Activated gamma-delta T cell treated with Interleukin-2 at 50 U/mL for 16 hours (primary cell): ENCODE results near the gene HUNK.
A peak's percentile ranks its signal among the peaks of the same experiment; 100 is the strongest.
"Not testable (repeated sequence)": the region's sequence is repeated elsewhere in the genome, so short reads cannot be mapped to it uniquely, and the experiment has no call there.

Experiments
- DNase-seq: peaks from one replicate; pipeline ENCODE4 v3.0.0-alpha.2; 2020

The HUNK gene

GRCh38 chr21:31872452-31873274 lies at the start of gene HUNK:
TSS of gene HUNK (plus strand) at chr21:31873020. CDS start at chr21:31873675, 655 bp downstream.
- DNase-seq, result no peak

GRCh38 chr21:31829736-31830472 lies 42.9 kb upstream of the HUNK start:
- DNase-seq, result no peak

- no peak for DNase-seq
These were observed 42.1 kb upstream of the HUNK start for GRCh38 chr21:31830701-31831100.

- no peak for DNase-seq
These were observed 35.8 kb upstream of the HUNK start for GRCh38 chr21:31837041-31837440.

GRCh38 chr21:31837618-31838390 lies 35.0 kb upstream of the HUNK start:
- no peak for DNase-seq

- DNase-seq, result no peak
These were observed 34.0 kb upstream of the HUNK start for GRCh38 chr21:31838586-31839355.

- no peak for DNase-seq
These were observed 28.6 kb upstream of the HUNK start for GRCh38 chr21:31844206-31844605.

GRCh38 chr21:31845151-31845729 lies 27.6 kb upstream of the HUNK start:
- no peak for DNase-seq

- DNase-seq, result no peak
These were observed 26.1 kb upstream of the HUNK start for GRCh38 chr21:31846690-31847089.

GRCh38 chr21:31847761-31848160 lies 25.1 kb upstream of the HUNK start:
- no peak for DNase-seq

- no peak for DNase-seq
These were observed 24.4 kb upstream of the HUNK start for GRCh38 chr21:31848326-31848985.

- DNase-seq, result no peak
These were observed 21.9 kb upstream of the HUNK start for GRCh38 chr21:31850886-31851285.

GRCh38 chr21:31855180-31855579 lies 17.6 kb upstream of the HUNK start:
- no peak for DNase-seq

- DNase-seq, result no peak
These were observed 15.7 kb upstream of the HUNK start for GRCh38 chr21:31857096-31857495.

GRCh38 chr21:31857631-31858030 lies 15.2 kb upstream of the HUNK start:
- not testable (repeated sequence) for DNase-seq

- no peak for DNase-seq
These were observed 12.0 kb upstream of the HUNK start for GRCh38 chr21:31860851-31861250.

- no peak for DNase-seq
These were observed 10.7 kb upstream of the HUNK start for GRCh38 chr21:31862078-31862477.

GRCh38 chr21:31865429-31865970 lies 7.3 kb upstream of the HUNK start:
- no peak for DNase-seq

- peak; percentile 54 for DNase-seq
These were observed 6.7 kb upstream of the HUNK start for GRCh38 chr21:31866077-31866511.

- DNase-seq, result no peak
These were observed 3.1 kb upstream of the HUNK start for GRCh38 chr21:31869750-31870149.

GRCh38 chr21:31870472-31871193 lies 2.2 kb upstream of the HUNK start:
- DNase-seq, result no peak
